Mesenchymal stem cell (in vitro differentiated cells and primary cell): ENCODE data around the gene INSYN2A. TPM values are rescaled to one million over a fixed set of nuclear protein-coding genes. Genes with fewer than 3 reads are reported as not detected.

Source experiments
- DNase-seq: peaks from one replicate; pipeline ENCODE4 v3.0.0-alpha.2; 2013
- H2AFZ ChIP-seq: one replicate; pipeline ENCODE4 v1.6.1; 2013; ENCODE audit warnings: low read depth, mild to moderate bottlenecking, control low read depth, inconsistent platforms, low read length, moderate library complexity
- H2AK5ac ChIP-seq: 2 replicates; pipeline ENCODE4 v1.6.1; 2013; ENCODE audit warnings: low read length, moderate library complexity, mild to moderate bottlenecking, inconsistent platforms; ENCODE audit not compliant: severe bottlenecking
- H2BK120ac ChIP-seq: one replicate; pipeline ENCODE4 v1.6.1; 2013; ENCODE audit warnings: low read depth, mild to moderate bottlenecking, inconsistent platforms, low read length, moderate library complexity
- H2BK12ac ChIP-seq, 2 experiments: one replicate each; pipeline ENCODE4 v1.6.1; 2013; ENCODE audit warnings: inconsistent platforms in 2 of 2, low read length in 2 of 2, mild to moderate bottlenecking in 2 of 2, moderate library complexity in 2 of 2, control low read depth in 1 of 2
- H2BK15ac ChIP-seq: one replicate; pipeline ENCODE4 v1.6.1; 2013; ENCODE audit warnings: mild to moderate bottlenecking, low read depth, inconsistent platforms; ENCODE audit not compliant: poor library complexity, severe bottlenecking
- H2BK5ac ChIP-seq: 2 replicates; pipeline ENCODE4 v1.6.1; 2013; ENCODE audit warnings: low read depth, mild to moderate bottlenecking, low read length, control low read depth, inconsistent platforms; ENCODE audit not compliant: poor library complexity, severe bottlenecking
- H3K14ac ChIP-seq, 2 experiments: one replicate each; pipeline ENCODE4 v1.6.1; 2013; ENCODE audit warnings: inconsistent platforms in 2 of 2, low read length in 2 of 2, control low read depth in 1 of 2, mild to moderate bottlenecking in 1 of 2, moderate library complexity in 1 of 2
- H3K18ac ChIP-seq, 2 experiments: one replicate each; pipeline ENCODE4 v1.6.1; 2013; ENCODE audit warnings: inconsistent platforms in 2 of 2, low read length in 2 of 2, control low read depth in 1 of 2, low read depth in 1 of 2, mild to moderate bottlenecking in 1 of 2
- H3K23ac ChIP-seq, 2 experiments: one replicate each; pipeline ENCODE4 v1.6.1; 2013; ENCODE audit warnings: inconsistent platforms in 2 of 2, low read length in 2 of 2, mild to moderate bottlenecking in 2 of 2, moderate library complexity in 2 of 2, control low read depth in 1 of 2
- H3K27ac ChIP-seq: 2 replicates; pipeline ENCODE4 v1.5.1; 2013; ENCODE audit warnings: mild to moderate bottlenecking, moderate library complexity, low read length, control low read depth, inconsistent platforms; ENCODE audit not compliant: poor library complexity, severe bottlenecking
- H3K27me3 ChIP-seq, 2 experiments: 2 replicates each; pipeline versions ENCODE4 v1.6.1 to v1.7.0; 2013; ENCODE audit warnings: low read length in 2 of 2, mild to moderate bottlenecking in 2 of 2, moderate library complexity in 2 of 2, control low read depth in 1 of 2, inconsistent platforms in 1 of 2; ENCODE audit not compliant: control insufficient read depth in 1 of 2, insufficient read depth in 1 of 2
- H3K36me3 ChIP-seq, 2 experiments: 2 replicates each; pipeline versions ENCODE4 v1.6.1 to v1.7.0; 2013; ENCODE audit warnings: low read length in 2 of 2, control low read depth in 1 of 2, inconsistent platforms in 1 of 2, low read depth in 1 of 2, mild to moderate bottlenecking in 1 of 2; ENCODE audit not compliant: insufficient read depth in 2 of 2, control insufficient read depth in 1 of 2
- H3K4ac ChIP-seq, 2 experiments: one replicate each; pipeline ENCODE4 v1.6.1; 2013; ENCODE audit warnings: inconsistent platforms in 2 of 2, low read length in 2 of 2, mild to moderate bottlenecking in 2 of 2, moderate library complexity in 2 of 2, control low read depth in 1 of 2, low read depth in 1 of 2
- H3K4me1 ChIP-seq: 2 replicates; pipeline ENCODE4 v1.6.1; 2013; ENCODE audit warnings: low read depth, low read length, control low read depth; ENCODE audit not compliant: control insufficient read depth, insufficient read depth
- H3K4me2 ChIP-seq: 2 replicates; pipeline ENCODE4 v1.6.1; 2013; ENCODE audit warnings: low read length, mild to moderate bottlenecking, inconsistent platforms; ENCODE audit not compliant: poor library complexity, severe bottlenecking
- H3K4me3 ChIP-seq, 2 experiments: 2 replicates each; pipeline versions ENCODE4 v1.5.1 to v1.7.0; 2013; ENCODE audit warnings: low read length in 2 of 2, mild to moderate bottlenecking in 2 of 2, control low read depth in 1 of 2, low read depth in 1 of 2; ENCODE audit not compliant: insufficient read depth in 1 of 2
- H3K79me1 ChIP-seq: replicated peaks from 2 replicates; pipeline ENCODE4 v1.6.1; 2013; ENCODE audit warnings: mild to moderate bottlenecking, control low read depth, low read length, inconsistent platforms; ENCODE audit not compliant: poor library complexity, severe bottlenecking
- H3K9ac ChIP-seq: 2 replicates; pipeline ENCODE4 v1.7.0; 2013; ENCODE audit warnings: mild to moderate bottlenecking, low read length, moderate library complexity
- H3K9me3 ChIP-seq: 2 replicates; pipeline ENCODE4 v1.7.0; 2013; ENCODE audit warnings: mild to moderate bottlenecking, low read length; ENCODE audit not compliant: control insufficient read depth
- H4K8ac ChIP-seq: one replicate; pipeline ENCODE4 v1.6.1; 2013; ENCODE audit warnings: inconsistent platforms, mild to moderate bottlenecking, low read length, moderate library complexity
- H4K91ac ChIP-seq: one replicate; pipeline ENCODE4 v1.6.1; 2013; ENCODE audit warnings: mild to moderate bottlenecking, low read length, inconsistent platforms
- WGBS: methylation state at CpG from one replicate; pipeline ENCODE4 v1.1.7; 2013; ENCODE audit warnings: mixed read lengths; 5-methylcytosine and 5-hydroxymethylcytosine counted together
- polyA plus RNA-seq, 2 experiments: library from polyadenylated mRNA; stranded (reverse); fragments of 200-250 nt; gene quantifications; one replicate each; pipeline ENCODE4 v1.2.3, GENCODE V29; 2013

INSYN2A gene, protein sequence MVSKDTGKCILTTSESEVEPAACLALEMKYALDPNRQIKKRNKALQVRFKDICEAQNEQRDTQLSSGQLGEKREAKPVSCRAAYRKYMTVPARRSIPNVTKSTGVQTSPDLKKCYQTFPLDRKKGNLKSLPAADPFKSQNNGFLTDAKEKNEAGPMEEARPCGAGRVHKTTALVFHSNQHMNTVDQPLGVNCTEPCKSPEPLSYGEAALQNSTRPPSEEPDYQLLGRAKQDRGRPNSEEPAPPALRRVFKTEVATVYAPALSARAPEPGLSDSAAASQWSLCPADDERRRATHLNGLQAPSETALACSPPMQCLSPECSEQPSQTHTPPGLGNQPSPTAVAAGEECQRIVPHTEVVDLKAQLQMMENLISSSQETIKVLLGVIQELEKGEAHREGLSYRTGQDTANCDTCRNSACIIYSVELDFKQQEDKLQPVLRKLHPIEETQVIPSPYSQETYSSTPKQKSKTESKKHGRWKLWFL
- polyA plus RNA-seq (2013, experiment 1 of 2), result 0.07 TPM
- 0.12 TPM for polyA plus RNA-seq (2013, experiment 2 of 2)

DNA sequence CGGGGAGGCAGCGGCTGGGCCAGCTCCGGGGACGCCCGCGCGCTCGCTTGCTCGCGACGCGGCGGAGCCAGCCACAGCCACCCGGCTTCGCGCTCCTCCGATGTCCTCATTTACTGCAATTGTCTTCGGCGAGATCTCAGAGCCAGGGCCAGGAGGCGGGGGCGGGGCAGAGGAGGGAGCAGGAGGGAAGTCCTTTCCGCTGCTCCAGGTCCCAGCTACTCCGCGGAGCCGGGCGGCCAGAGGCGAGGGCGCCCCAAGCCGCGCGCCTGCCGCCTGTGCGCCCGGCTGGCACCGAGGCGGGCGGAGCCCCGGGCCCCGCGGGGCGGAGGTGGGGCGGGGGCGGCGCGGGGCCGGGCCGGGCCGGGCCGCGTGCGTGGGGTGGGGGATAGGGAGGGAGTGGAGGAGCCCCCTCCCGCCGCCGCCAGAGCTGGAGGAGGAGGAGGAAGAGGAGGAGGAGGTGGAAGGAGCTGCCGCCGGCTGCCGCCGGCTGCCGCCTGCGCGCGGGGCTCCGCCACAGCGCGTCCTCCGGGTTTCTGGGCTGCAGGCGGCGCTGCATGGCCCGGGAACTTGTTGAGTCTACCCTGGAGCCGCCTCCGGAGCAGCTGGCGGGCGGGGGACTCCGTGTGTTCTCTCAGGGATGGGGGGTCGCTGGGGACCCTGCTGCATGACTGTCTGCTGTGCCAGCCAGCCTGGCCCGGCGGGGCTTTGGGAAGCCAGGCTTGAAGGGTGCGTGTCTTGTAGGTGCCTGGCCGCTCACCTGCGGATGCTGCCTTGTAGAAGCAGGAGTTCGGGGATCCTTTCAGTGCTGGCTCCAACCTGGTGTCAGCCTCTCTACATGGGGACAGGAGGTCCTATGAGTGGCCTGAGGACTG, at the start of gene INSYN2A:
INSYN2A (minus strand) TSS at position 310 of the 872 bp plus-strand sequence. CDS start 20,196 bp downstream, outside the sequence.
- H3K27me3 ChIP-seq, result peaks cover 0 to 19% of the 10 kb centered on the region in 2 experiments

GRCh38 chr10:127245456-127245855, 49.1 kb upstream of the INSYN2A start:
- 91% methylated on average over 10 of the region's 10 CpGs for WGBS
- H2BK12ac ChIP-seq, result no peak overlapping the region
- peaks cover 6 to 28% of the 10 kb centered on the region in 2 experiments for H3K36me3 ChIP-seq
- no peak overlapping the region for H4K91ac ChIP-seq
- H3K79me1 ChIP-seq, result peaks cover 11% of the 10 kb centered on the region
- H2BK15ac ChIP-seq, result no peak overlapping the region
- H3K4me3 ChIP-seq, result no peak overlapping the region
- no peak overlapping the region for H2AK5ac ChIP-seq
- DNase-seq, result no peak
- no peaks in the 10 kb centered on the region for H3K4me1 ChIP-seq
- H3K9me3 ChIP-seq, result no peaks in the 10 kb centered on the region
- no peak overlapping the region for H2BK5ac ChIP-seq
- H3K27me3 ChIP-seq, result no peaks in the 10 kb centered on the region
- H2AFZ ChIP-seq, result no peak overlapping the region
- no peak overlapping the region for H3K23ac ChIP-seq
- H3K4me2 ChIP-seq, result no peak overlapping the region
- no peak overlapping the region for H3K9ac ChIP-seq
- no peak overlapping the region for H2BK120ac ChIP-seq
- no peak overlapping the region for H3K14ac ChIP-seq
- no peak overlapping the region for H3K27ac ChIP-seq
- H3K4ac ChIP-seq, result no peak overlapping the region
- no peak overlapping the region for H4K8ac ChIP-seq
- no peak overlapping the region for H3K18ac ChIP-seq

More for the DNA sequence above, at the start of gene INSYN2A:
- H3K36me3 ChIP-seq, result peaks cover 5 to 14% of the 10 kb centered on the region in 2 experiments
- no peak within 1 kb of the TSS for H3K4ac ChIP-seq
- H2AFZ ChIP-seq, result no peak within 1 kb of the TSS
- peaks cover 20% of the 10 kb centered on the region for H3K79me1 ChIP-seq
- peak within 1 kb of the TSS in 1 of 2 experiments; percentile 5 for H3K14ac ChIP-seq
- H3K9me3 ChIP-seq, result no peaks in the 10 kb centered on the region
- H3K18ac ChIP-seq, result peak within 1 kb of the TSS; percentile 44 to 86
- peak within 1 kb of the TSS; percentile 31 for H4K8ac ChIP-seq
- 5% methylated on average over 28 of the region's 81 CpGs for WGBS
- no peak within 1 kb of the TSS for H2BK5ac ChIP-seq
- peak; percentile 58 for DNase-seq
- H3K23ac ChIP-seq, result peak within 1 kb of the TSS in 1 of 2 experiments; percentile 86
- H2BK120ac ChIP-seq, result no peak within 1 kb of the TSS
- peak within 1 kb of the TSS; percentile 78 for H3K9ac ChIP-seq
- peak within 1 kb of the TSS; percentile 57 to 71 for H3K4me3 ChIP-seq
- no peak within 1 kb of the TSS for H2BK15ac ChIP-seq
- peak within 1 kb of the TSS in 1 of 2 experiments; percentile 16 for H2BK12ac ChIP-seq
- H3K4me1 ChIP-seq, result peaks cover 28% of the 10 kb centered on the region
- no peak within 1 kb of the TSS for H3K27ac ChIP-seq
- H3K4me2 ChIP-seq, result peak within 1 kb of the TSS; percentile 97
- no peak within 1 kb of the TSS for H2AK5ac ChIP-seq
- H4K91ac ChIP-seq, result peak within 1 kb of the TSS; percentile 29

- no peak overlapping the region for H2AK5ac ChIP-seq
- H3K14ac ChIP-seq, result no peak overlapping the region
- H3K36me3 ChIP-seq, result peaks cover 2 to 11% of the 10 kb centered on the region in 2 experiments
- no peak overlapping the region for H2BK12ac ChIP-seq
- H3K23ac ChIP-seq, result no peak overlapping the region
- no peak overlapping the region for H4K8ac ChIP-seq
- no peak overlapping the region for H3K18ac ChIP-seq
- H3K27me3 ChIP-seq, result no peaks in the 10 kb centered on the region
- no peak overlapping the region for H2BK5ac ChIP-seq
- H2BK15ac ChIP-seq, result no peak overlapping the region
- no peaks in the 10 kb centered on the region for H3K9me3 ChIP-seq
- no peak overlapping the region for H2AFZ ChIP-seq
- no peak overlapping the region for H2BK120ac ChIP-seq
- no peak overlapping the region for H3K4me2 ChIP-seq
- H3K27ac ChIP-seq, result no peak overlapping the region
- no peak overlapping the region for H3K9ac ChIP-seq
- no peak overlapping the region for H4K91ac ChIP-seq
- peaks cover 14% of the 10 kb centered on the region for H3K79me1 ChIP-seq
- no peaks in the 10 kb centered on the region for H3K4me1 ChIP-seq
- H3K4ac ChIP-seq, result no peak overlapping the region
- H3K4me3 ChIP-seq, result no peak overlapping the region
- WGBS, result 52% methylated on average over 2 of the region's 4 CpGs
- DNase-seq, result peak; percentile 45
Observed at GRCh38 chr10:127243490-127244272, 47.3 kb upstream of the INSYN2A start.
